ENCODE data around the gene SORCS2.

- TF ChIP-seq, protein P1, sequence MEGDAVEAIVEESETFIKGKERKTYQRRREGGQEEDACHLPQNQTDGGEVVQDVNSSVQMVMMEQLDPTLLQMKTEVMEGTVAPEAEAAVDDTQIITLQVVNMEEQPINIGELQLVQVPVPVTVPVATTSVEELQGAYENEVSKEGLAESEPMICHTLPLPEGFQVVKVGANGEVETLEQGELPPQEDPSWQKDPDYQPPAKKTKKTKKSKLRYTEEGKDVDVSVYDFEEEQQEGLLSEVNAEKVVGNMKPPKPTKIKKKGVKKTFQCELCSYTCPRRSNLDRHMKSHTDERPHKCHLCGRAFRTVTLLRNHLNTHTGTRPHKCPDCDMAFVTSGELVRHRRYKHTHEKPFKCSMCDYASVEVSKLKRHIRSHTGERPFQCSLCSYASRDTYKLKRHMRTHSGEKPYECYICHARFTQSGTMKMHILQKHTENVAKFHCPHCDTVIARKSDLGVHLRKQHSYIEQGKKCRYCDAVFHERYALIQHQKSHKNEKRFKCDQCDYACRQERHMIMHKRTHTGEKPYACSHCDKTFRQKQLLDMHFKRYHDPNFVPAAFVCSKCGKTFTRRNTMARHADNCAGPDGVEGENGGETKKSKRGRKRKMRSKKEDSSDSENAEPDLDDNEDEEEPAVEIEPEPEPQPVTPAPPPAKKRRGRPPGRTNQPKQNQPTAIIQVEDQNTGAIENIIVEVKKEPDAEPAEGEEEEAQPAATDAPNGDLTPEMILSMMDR (IDR thresholded peaks at IDR 0.05), result no peak
- TF ChIP-seq YY1 (IDR thresholded peaks at IDR 0.05; ENCODE audit: low read depth) (no peak), CHD2 (IDR thresholded peaks at IDR 0.05; ENCODE audit: low read length, partially characterized antibody) (no peak), EZH2phosphoT487 (IDR thresholded peaks at IDR 0.05; ENCODE audit: borderline replicate concordance, low read depth) (no peak), NRF1 (IDR thresholded peaks at IDR 0.05; ENCODE audit: low read depth, low read length) (no peak)
Observed at GRCh38 chr4:7147661-7148310, 44.6 kb upstream of the SORCS2 start.

All from SK-N-SH (cell line).